Mucosa of descending colon (tissue), 3 donors: ENCODE data around the gene CCDC63. TPM values are rescaled to one million over a fixed set of nuclear protein-coding genes. Genes with fewer than 3 reads are reported as not detected.

Experiments
- ATAC-seq: fragments of 200-7000 bp; cut with Tn5 transposase; one replicate; pipeline ENCODE4 v1.9.1; 2020; ENCODE audit warnings: mild to moderate bottlenecking, moderate library complexity
- DNase-seq, 3 donors: peaks; one replicate each; pipeline ENCODE4 v3.0.0-alpha.2; 2020
- H3K36me3 ChIP-seq: fragments of 200-600 bp; one replicate; pipeline ENCODE4 v1.8.0; 2021; ENCODE audit warnings: low read depth, mild to moderate bottlenecking
- H3K4me1 ChIP-seq: fragments of 200-600 bp; one replicate; pipeline ENCODE4 v1.8.0; 2021; ENCODE audit warnings: low read depth, mild to moderate bottlenecking
- H3K4me3 ChIP-seq: fragments of 200-600 bp; one replicate; pipeline ENCODE4 v1.8.0; 2021; ENCODE audit warnings: mild to moderate bottlenecking
- H3K9me3 ChIP-seq: fragments of 200-600 bp; one replicate; pipeline ENCODE4 v1.8.0; 2021; ENCODE audit warnings: mild to moderate bottlenecking
- intact Hi-C, 2 donors: fragments of 100-400 bp; cut with DNase I in 1 of 2; cut with micrococcal nuclease in 1 of 2; formaldehyde crosslinking; loops; one replicate each; pipeline versions ENCODE4 v1.11.0 to v1.11.1; 2022; cut with DNase I, micrococcal nuclease
- total RNA-seq, 3 donors: library from RNA; stranded (reverse); fragmentation: NEBNext Ultra II Directional in 2 of 3; extraction: Animal tissue kit (Norgen Biotek cat#: 25700) in 2 of 3; gene quantifications; one replicate each; pipeline versions ENCODE4 v1.2.1 to v1.2.4, GENCODE V29; 2021 to 2023
- TF ChIP-seq, protein P1 (sequence below): fragments of 200-600 bp; IDR thresholded peaks from one replicate; pipeline ENCODE4 v1.8.0; 2022; ENCODE audit warnings: antibody characterized with exemption, mild to moderate bottlenecking
- donor health status: DM: no; HTN: no; CAD: no; lungs with moderate emphysema.
- donor health status: DM: no; HTN: no; CAD: no.
- donor health status: DM: no; HTN: yes; CAD: no.

Gene CCDC63
- total RNA-seq, 3 donors from 2014 or later: not detected

- intact Hi-C loops: loop anchor here in 1 of 2 donors (10.0 kb wide), 1 partner anchor 110 kb away; no protein-coding TSS in a partner anchor
- ATAC-seq (no peak), DNase-seq (no peak)
- Histone ChIP-seq H3K9me3 (no peaks in the 10 kb centered on the region), H3K4me3 (no peak overlapping the region), H3K4me1 (no peaks in the 10 kb centered on the region), H3K36me3 (no peaks in the 10 kb centered on the region)
- TF ChIP-seq, protein P1, sequence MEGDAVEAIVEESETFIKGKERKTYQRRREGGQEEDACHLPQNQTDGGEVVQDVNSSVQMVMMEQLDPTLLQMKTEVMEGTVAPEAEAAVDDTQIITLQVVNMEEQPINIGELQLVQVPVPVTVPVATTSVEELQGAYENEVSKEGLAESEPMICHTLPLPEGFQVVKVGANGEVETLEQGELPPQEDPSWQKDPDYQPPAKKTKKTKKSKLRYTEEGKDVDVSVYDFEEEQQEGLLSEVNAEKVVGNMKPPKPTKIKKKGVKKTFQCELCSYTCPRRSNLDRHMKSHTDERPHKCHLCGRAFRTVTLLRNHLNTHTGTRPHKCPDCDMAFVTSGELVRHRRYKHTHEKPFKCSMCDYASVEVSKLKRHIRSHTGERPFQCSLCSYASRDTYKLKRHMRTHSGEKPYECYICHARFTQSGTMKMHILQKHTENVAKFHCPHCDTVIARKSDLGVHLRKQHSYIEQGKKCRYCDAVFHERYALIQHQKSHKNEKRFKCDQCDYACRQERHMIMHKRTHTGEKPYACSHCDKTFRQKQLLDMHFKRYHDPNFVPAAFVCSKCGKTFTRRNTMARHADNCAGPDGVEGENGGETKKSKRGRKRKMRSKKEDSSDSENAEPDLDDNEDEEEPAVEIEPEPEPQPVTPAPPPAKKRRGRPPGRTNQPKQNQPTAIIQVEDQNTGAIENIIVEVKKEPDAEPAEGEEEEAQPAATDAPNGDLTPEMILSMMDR: no peak
Measured at GRCh38 chr12:110824342-110824741, 22.4 kb upstream of the CCDC63 start.

DNA sequence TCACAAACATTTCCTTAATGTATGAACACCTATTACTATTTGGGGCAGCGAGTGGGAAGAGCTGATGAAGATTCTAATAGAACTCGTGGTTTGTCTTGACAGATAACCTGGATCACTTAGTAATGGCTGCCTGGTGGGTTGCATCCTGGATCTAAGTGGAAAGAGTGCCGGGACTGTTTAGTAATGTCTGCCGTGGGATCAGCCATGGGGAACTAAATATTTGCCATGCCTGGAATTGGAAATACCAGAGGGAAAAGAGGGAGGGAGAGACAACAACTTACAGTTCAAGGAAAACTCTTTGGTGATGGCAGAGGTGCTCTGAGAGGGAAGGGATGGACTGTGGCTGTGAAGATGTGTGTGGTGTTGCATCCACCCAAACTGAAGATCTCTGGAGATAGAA, 21.3 kb upstream of the CCDC63 start:
- DNase-seq (no peak), ATAC-seq (no peak)
- Histone ChIP-seq H3K4me3 (no peak overlapping the region), H3K4me1 (no peaks in the 10 kb centered on the region), H3K36me3 (no peaks in the 10 kb centered on the region), H3K9me3 (no peaks in the 10 kb centered on the region)
- TF ChIP-seq, protein P1: no peak
- intact Hi-C loops: loop anchor here in 1 of 2 donors (10.0 kb wide), 1 partner anchor 111 kb away; no protein-coding TSS in a partner anchor

- DNase-seq (peak; percentile 82 to 97 (median 92)), ATAC-seq (peak; percentile 99)
- Histone ChIP-seq H3K9me3 (no peaks in the 10 kb centered on the region), H3K4me1 (no peaks in the 10 kb centered on the region), H3K36me3 (no peaks in the 10 kb centered on the region), H3K4me3 (no peak overlapping the region)
- TF ChIP-seq, protein P1: peak; percentile 67
- intact Hi-C loops: loop anchor here in 1 of 2 donors (10.0 kb wide), 1 partner anchor 112 kb away; no protein-coding TSS in a partner anchor
Measured at GRCh38 chr12:110826592-110827200, 20.1 kb upstream of the CCDC63 start.

DNA sequence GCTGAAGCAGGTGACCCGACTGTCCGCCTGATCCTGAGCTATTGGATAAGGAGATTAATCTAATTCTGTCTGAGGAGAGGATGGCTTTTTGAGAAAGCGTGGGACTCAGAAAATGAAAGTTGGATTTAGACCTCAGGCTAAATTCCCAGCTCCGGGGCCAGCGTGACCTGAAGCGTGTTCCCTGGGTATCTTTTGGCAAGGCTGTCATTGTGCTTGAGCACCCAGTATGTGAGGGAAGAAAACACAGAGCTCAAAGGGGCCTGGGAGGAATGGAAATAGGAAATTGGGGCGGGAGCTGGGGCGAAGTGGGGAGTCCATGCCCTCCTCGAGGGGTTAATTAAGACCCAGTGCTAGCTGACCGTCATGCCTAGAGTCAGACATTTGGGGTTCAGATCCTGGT, 17.5 kb upstream of the CCDC63 start:
- Histone ChIP-seq H3K4me3 (no peak overlapping the region), H3K36me3 (no peaks in the 10 kb centered on the region), H3K9me3 (no peaks in the 10 kb centered on the region), H3K4me1 (no peaks in the 10 kb centered on the region)
- ATAC-seq (no peak), DNase-seq (no peak)
- intact Hi-C loops: loop anchor here in 1 of 2 donors (10.0 kb wide), 1 partner anchor 115 kb away; no protein-coding TSS in a partner anchor
- TF ChIP-seq, protein P1: no peak

GRCh38 chr12:110836291-110836690, 10.5 kb upstream of the CCDC63 start:
- TF ChIP-seq, protein P1: no peak
- intact Hi-C loops: no loop called here
- H3K9me3 ChIP-seq: no peaks in the 10 kb centered on the region
- no peak overlapping the region for H3K4me3 ChIP-seq
- no peaks in the 10 kb centered on the region for H3K36me3 ChIP-seq
- no peaks in the 10 kb centered on the region for H3K4me1 ChIP-seq
- ATAC-seq (no peak), DNase-seq (no peak)
